ENCODE data around the gene NMNAT2.

NMNAT2 gene

DNA sequence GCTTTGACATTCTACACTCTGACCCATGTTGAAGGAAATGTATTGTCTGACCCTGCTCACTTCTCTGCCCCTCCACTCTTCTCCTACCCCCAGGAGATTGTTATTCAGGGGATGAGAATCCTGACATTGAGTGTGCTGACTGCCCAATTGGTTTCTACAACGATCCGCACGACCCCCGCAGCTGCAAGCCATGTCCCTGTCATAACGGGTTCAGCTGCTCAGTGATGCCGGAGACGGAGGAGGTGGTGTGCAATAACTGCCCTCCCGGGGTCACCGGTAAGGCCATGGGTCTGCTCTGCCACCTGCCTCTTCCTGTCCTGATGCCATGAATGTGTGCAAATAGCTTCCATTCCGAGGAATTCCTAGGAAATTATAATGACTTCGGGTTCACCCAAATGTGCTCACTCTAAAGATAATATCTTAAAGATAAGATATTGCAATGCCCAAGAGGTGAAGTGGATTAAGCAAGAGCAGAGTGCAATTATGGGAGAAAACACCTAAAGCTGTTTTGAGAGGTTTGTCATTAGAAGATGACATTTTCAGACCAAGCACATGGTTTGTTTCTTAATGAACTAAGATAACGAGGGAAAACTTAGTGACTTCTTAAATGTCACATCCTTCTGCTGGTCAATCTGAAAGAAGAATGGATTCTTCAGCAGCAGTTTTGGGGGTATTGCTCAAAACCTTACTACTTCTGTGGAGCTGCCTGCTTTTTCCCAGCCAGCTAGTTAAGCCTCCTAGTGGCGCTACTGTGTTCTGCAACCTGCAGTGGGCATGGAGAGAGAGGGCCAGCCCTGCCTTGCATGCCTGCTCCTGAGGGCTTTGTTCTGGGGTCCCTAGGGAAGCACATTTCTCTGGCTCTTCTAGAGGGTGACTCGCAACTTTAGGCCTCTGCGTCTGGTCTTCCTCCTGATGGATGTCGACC is 190.5 kb downstream of the NMNAT2 start:
- H3K4me1 Mint-ChIP-seq (ENCODE audit: low read depth), result peaks cover 5% of the 10 kb centered on the region
- DNase-seq (ENCODE audit: low spot score), result no peak
- H3K36me3 Mint-ChIP-seq (ENCODE audit: low read depth), result no peaks in the 10 kb centered on the region
- H3K27me3 Mint-ChIP-seq (ENCODE audit: low read depth), result peaks cover 2% of the 10 kb centered on the region
- no peaks in the 10 kb centered on the region for H3K9me3 Mint-ChIP-seq
- no peak overlapping the region for H3K4me3 Mint-ChIP-seq
- H3K27ac Mint-ChIP-seq, result no peak overlapping the region

GRCh38 chr1:183226963-183227362 is 191.2 kb downstream of the NMNAT2 start:
- H3K27ac Mint-ChIP-seq, result no peak overlapping the region
- H3K4me3 Mint-ChIP-seq, result no peak overlapping the region
- no peaks in the 10 kb centered on the region for H3K36me3 Mint-ChIP-seq (ENCODE audit: low read depth)
- no peak for DNase-seq (ENCODE audit: low spot score)
- no peaks in the 10 kb centered on the region for H3K9me3 Mint-ChIP-seq
- peaks cover 5% of the 10 kb centered on the region for H3K4me1 Mint-ChIP-seq (ENCODE audit: low read depth)
- H3K27me3 Mint-ChIP-seq (ENCODE audit: low read depth), result peaks cover 2% of the 10 kb centered on the region

GRCh38 chr1:183226361-183226760 is 191.8 kb downstream of the NMNAT2 start:
- Mint-ChIP-seq H3K4me1 (ENCODE audit: low read depth) (peaks cover 5% of the 10 kb centered on the region), H3K36me3 (ENCODE audit: low read depth) (no peaks in the 10 kb centered on the region), H3K9me3 (no peaks in the 10 kb centered on the region), H3K27ac (no peak overlapping the region), H3K4me3 (no peak overlapping the region), H3K27me3 (ENCODE audit: low read depth) (peaks cover 2% of the 10 kb centered on the region)
- DNase-seq (ENCODE audit: low spot score), result no peak

DNA sequence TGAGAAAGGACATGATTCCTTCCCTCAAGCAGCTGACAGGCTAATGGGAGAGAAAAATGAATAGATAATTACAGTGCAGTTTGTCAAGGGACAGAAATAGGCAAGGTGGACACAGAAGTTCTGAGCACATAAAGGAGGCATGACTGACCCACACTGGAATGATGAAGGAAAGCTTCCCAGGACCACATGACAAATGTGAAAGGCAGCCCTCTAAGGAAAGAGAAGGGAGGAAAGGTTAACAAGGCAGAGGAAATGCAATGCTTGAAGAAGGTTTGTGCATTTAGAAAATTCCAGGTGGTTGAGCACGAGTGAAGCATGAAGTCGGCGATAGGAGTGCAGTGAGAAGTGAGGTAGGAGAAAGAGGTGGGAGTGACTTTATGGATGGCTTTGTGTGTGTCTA is 194.7 kb downstream of the NMNAT2 start:
- peaks cover 5% of the 10 kb centered on the region for H3K4me1 Mint-ChIP-seq (ENCODE audit: low read depth)
- H3K9me3 Mint-ChIP-seq, result no peaks in the 10 kb centered on the region
- H3K36me3 Mint-ChIP-seq (ENCODE audit: low read depth), result no peaks in the 10 kb centered on the region

DNA sequence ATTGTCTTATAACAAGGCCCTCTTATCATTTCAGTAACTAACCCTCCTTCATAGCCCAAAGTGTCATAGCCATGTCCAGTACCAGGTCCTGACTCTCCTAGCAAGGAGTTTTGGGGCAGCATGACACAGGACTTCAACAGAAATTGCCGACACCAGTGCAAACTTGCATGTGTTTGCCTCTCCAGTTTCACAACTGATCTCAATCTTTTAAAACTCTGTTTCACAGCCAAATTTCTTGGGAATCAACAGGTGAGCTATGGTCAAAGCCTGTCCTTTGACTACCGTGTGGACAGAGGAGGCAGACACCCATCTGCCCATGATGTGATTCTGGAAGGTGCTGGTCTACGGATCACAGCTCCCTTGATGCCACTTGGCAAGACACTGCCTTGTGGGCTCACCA is 195.3 kb downstream of the NMNAT2 start:
- peaks cover 5% of the 10 kb centered on the region for H3K4me1 Mint-ChIP-seq (ENCODE audit: low read depth)
- no peak overlapping the region for H3K4me3 Mint-ChIP-seq
- DNase-seq (ENCODE audit: low spot score), result no peak
- no peak overlapping the region for H3K27ac Mint-ChIP-seq
- no peaks in the 10 kb centered on the region for H3K36me3 Mint-ChIP-seq (ENCODE audit: low read depth)
- peaks cover 2% of the 10 kb centered on the region for H3K27me3 Mint-ChIP-seq (ENCODE audit: low read depth)
- H3K9me3 Mint-ChIP-seq, result no peaks in the 10 kb centered on the region

More for the DNA sequence above, 194.7 kb downstream of the NMNAT2 start:
- Mint-ChIP-seq H3K4me3 (no peak overlapping the region), H3K27ac (no peak overlapping the region), H3K27me3 (ENCODE audit: low read depth) (peaks cover 2% of the 10 kb centered on the region)
- DNase-seq (ENCODE audit: low spot score), result no peak

DNA sequence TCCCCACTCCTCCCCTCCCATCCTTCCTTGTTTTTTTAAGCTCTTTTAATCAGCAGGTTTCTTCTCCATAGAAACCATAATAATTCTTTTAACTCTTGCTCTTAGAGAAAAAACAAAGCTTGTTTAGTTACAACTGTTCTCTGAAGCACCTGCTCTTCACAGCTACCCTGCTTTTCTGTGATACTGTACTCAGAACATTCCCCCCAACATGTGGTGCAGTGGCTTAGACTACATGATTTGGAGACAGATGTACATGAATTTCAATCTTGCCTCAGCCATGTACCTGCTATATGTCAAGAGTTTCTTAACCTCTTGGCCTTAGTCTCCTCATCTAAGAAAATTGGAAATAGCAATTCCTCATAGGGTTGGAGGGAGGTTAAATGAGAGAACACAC is 198.6 kb downstream of the NMNAT2 start:
- Mint-ChIP-seq H3K4me1 (ENCODE audit: low read depth) (no peaks in the 10 kb centered on the region), H3K9me3 (no peaks in the 10 kb centered on the region), H3K27ac (no peak overlapping the region), H3K4me3 (no peak overlapping the region), H3K36me3 (ENCODE audit: low read depth) (no peaks in the 10 kb centered on the region), H3K27me3 (ENCODE audit: low read depth) (peaks cover 2% of the 10 kb centered on the region)
- DNase-seq (ENCODE audit: low spot score), result no peak

- no peaks in the 10 kb centered on the region for H3K4me1 Mint-ChIP-seq (ENCODE audit: low read depth)
- peaks cover 7% of the 10 kb centered on the region for H3K27me3 Mint-ChIP-seq (ENCODE audit: low read depth)
- H3K36me3 Mint-ChIP-seq (ENCODE audit: low read depth), result no peaks in the 10 kb centered on the region
- no peak overlapping the region for H3K27ac Mint-ChIP-seq
- no peaks in the 10 kb centered on the region for H3K9me3 Mint-ChIP-seq
- no peak overlapping the region for H3K4me3 Mint-ChIP-seq
- no peak for DNase-seq (ENCODE audit: low spot score)
These were observed 199.1 kb downstream of the NMNAT2 start for GRCh38 chr1:183218971-183219615.

- no peaks in the 10 kb centered on the region for H3K36me3 Mint-ChIP-seq (ENCODE audit: low read depth)
These were observed 200.1 kb downstream of the NMNAT2 start for GRCh38 chr1:183218027-183218618.

GRCh38 chr1:183215936-183216335 is 202.2 kb downstream of the NMNAT2 start:
- DNase-seq (ENCODE audit: low spot score), result no peak
- Mint-ChIP-seq H3K9me3 (no peaks in the 10 kb centered on the region), H3K27ac (no peak overlapping the region), H3K4me3 (no peak overlapping the region), H3K27me3 (ENCODE audit: low read depth) (peaks cover 19% of the 10 kb centered on the region), H3K4me1 (ENCODE audit: low read depth) (no peaks in the 10 kb centered on the region), H3K36me3 (ENCODE audit: low read depth) (no peaks in the 10 kb centered on the region)

More at GRCh38 chr1:183218027-183218618, 200.1 kb downstream of the NMNAT2 start:
- H3K27me3 Mint-ChIP-seq (ENCODE audit: low read depth), result peaks cover 9% of the 10 kb centered on the region
- H3K4me3 Mint-ChIP-seq, result no peak overlapping the region
- no peak for DNase-seq (ENCODE audit: low spot score)
- no peak overlapping the region for H3K27ac Mint-ChIP-seq
- no peaks in the 10 kb centered on the region for H3K9me3 Mint-ChIP-seq
- H3K4me1 Mint-ChIP-seq (ENCODE audit: low read depth), result no peaks in the 10 kb centered on the region

DNA sequence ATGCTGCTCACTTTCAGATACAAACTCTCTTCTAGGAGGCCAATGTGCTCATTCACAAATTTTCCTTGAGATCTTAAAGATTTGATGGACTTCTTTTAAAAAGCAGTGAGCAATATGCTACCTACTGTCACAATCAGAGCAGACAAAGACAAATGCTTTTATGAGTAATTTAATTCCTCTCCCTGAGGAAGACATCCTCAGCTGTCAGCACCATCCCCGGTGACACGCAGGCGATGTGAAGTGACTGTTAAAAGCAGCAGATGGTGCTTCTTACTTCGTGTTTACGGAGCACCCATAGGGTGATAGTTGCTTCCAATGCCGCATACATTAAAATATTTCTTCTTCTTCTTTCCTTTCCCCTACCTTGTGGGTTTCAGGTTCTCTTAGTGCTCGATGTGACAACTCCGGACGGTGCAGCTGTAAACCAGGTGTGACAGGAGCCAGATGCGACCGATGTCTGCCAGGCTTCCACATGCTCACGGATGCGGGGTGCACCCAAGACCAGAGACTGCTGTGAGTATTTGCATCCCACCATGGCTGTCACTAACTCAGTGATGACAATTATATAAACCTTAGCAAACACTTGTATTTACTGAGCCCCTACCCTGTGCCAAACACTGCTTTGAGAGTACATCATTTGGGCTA is 203.0 kb downstream of the NMNAT2 start:
- peaks cover 21% of the 10 kb centered on the region for H3K27me3 Mint-ChIP-seq (ENCODE audit: low read depth)
- H3K9me3 Mint-ChIP-seq, result no peaks in the 10 kb centered on the region
- no peaks in the 10 kb centered on the region for H3K36me3 Mint-ChIP-seq (ENCODE audit: low read depth)
- H3K27ac Mint-ChIP-seq, result no peak overlapping the region
- DNase-seq (ENCODE audit: low spot score), result no peak
- no peaks in the 10 kb centered on the region for H3K4me1 Mint-ChIP-seq (ENCODE audit: low read depth)
- no peak overlapping the region for H3K4me3 Mint-ChIP-seq

GRCh38 chr1:183214021-183214970 is 203.9 kb downstream of the NMNAT2 start:
- no peak for DNase-seq (ENCODE audit: low spot score)
- Mint-ChIP-seq H3K9me3 (no peaks in the 10 kb centered on the region), H3K4me1 (ENCODE audit: low read depth) (no peaks in the 10 kb centered on the region), H3K4me3 (no peak overlapping the region), H3K36me3 (ENCODE audit: low read depth) (no peaks in the 10 kb centered on the region), H3K27ac (no peak overlapping the region), H3K27me3 (ENCODE audit: low read depth) (peaks cover 21% of the 10 kb centered on the region)

DNA sequence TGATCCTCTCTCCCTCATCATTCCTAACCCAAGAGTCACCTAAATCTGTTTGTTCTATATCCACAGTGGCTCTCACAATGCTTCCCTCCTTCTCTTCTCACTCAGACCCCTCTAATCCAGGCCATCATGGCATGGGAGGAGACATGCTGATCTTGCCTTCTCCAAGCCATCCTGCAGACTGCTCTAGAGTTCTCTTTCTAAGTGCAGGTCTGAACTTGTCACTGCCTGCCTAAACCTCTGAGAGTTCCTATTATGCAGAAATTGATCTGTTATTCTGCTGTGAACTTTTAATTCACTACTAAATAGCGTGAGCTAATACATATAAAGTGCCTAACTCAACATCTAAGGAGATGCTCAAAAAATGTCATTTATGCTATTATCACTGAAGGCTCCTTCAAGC is 205.3 kb downstream of the NMNAT2 start:
- Mint-ChIP-seq H3K27me3 (ENCODE audit: low read depth) (peaks cover 22% of the 10 kb centered on the region), H3K27ac (no peak overlapping the region), H3K9me3 (no peaks in the 10 kb centered on the region), H3K4me3 (no peak overlapping the region), H3K4me1 (ENCODE audit: low read depth) (no peaks in the 10 kb centered on the region), H3K36me3 (ENCODE audit: low read depth) (no peaks in the 10 kb centered on the region)
- no peak for DNase-seq (ENCODE audit: low spot score)

DNA sequence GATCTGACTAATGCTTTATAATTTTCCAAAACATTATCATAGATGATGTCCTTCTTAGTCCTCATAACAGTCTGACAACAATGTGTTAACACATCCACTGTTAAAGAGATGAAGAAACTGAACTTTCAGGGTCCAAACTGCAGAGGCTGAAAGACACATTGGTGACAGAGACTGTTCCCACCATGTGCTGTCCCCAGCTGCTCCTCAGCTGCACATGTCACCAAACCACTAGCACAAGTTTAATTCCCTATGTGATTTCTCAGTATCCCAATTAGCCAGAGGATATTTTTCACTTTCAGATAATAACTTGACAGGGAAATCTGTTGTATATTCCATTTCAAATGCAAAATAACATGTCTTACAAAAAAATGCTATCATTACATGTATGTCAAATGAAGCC is 207.5 kb downstream of the NMNAT2 start:
- Mint-ChIP-seq H3K4me1 (ENCODE audit: low read depth) (no peaks in the 10 kb centered on the region), H3K4me3 (no peak overlapping the region), H3K9me3 (no peaks in the 10 kb centered on the region), H3K27ac (no peak overlapping the region), H3K27me3 (ENCODE audit: low read depth) (peaks cover 23% of the 10 kb centered on the region), H3K36me3 (ENCODE audit: low read depth) (no peaks in the 10 kb centered on the region)
- no peak for DNase-seq (ENCODE audit: low spot score)
